Fibroblast of lung (primary cell): ENCODE results near the gene ZNF581. TPM values are rescaled to one million over a fixed set of nuclear protein-coding genes. Genes with fewer than 3 reads are reported as not detected.

Experiments used
- DNase-seq, 2 donors: peaks; one replicate each; pipeline versions ENCODE4 v3.0.0 to v3.0.0-alpha.2; 2010; ENCODE audit warnings: low read depth in 2 of 2
- H2AFZ ChIP-seq: 2 replicates; pipeline ENCODE4 v1.5.1; 2012; ENCODE audit warnings: low read length, control low read depth, inconsistent platforms
- H3K27ac ChIP-seq: 2 replicates; pipeline ENCODE4 v1.5.1; 2011; ENCODE audit warnings: low read length, control low read depth; ENCODE audit not compliant: insufficient read depth
- H3K27me3 ChIP-seq: 2 replicates; pipeline ENCODE4 v1.5.1; 2011; ENCODE audit warnings: mild to moderate bottlenecking, low read length; ENCODE audit not compliant: control insufficient read depth, insufficient read depth
- H3K36me3 ChIP-seq: 2 replicates; pipeline ENCODE4 v1.5.1; 2011; ENCODE audit warnings: low read length; ENCODE audit not compliant: control insufficient read depth, insufficient read depth
- H3K4me1 ChIP-seq: 2 replicates; pipeline ENCODE4 v1.5.1; 2011; ENCODE audit warnings: low read length; ENCODE audit not compliant: control insufficient read depth, insufficient read depth; ENCODE audit errors: extremely low read depth
- H3K4me2 ChIP-seq: 2 replicates; pipeline ENCODE4 v1.5.1; 2011; ENCODE audit warnings: low read length, control low read depth; ENCODE audit not compliant: insufficient read depth; ENCODE audit errors: extremely low read depth
- H3K4me3 ChIP-seq, 4 experiments: fragments of 200-600 bp in 1 of 4; sonication (generic) in 1 of 4; replicated peaks in 1 of 4; 2 replicates each; pipeline ENCODE4 v1.5.1; 2011 to 2016; ENCODE audit warnings: low read length in 4 of 4, low read depth in 3 of 4, mild to moderate bottlenecking in 3 of 4, control low read depth in 2 of 4, inconsistent platforms in 1 of 4, mixed read lengths in 1 of 4; ENCODE audit not compliant: insufficient read depth in 1 of 4; ENCODE audit errors: control extremely low read depth in 1 of 4
- H3K79me2 ChIP-seq: 2 replicates; pipeline ENCODE4 v1.5.1; 2012; ENCODE audit warnings: mild to moderate bottlenecking, low read length, inconsistent platforms; ENCODE audit not compliant: control insufficient read depth, insufficient read depth
- H3K9ac ChIP-seq: 2 replicates; pipeline ENCODE4 v1.5.1; 2011; ENCODE audit warnings: mild to moderate bottlenecking, low read length, control low read depth; ENCODE audit not compliant: insufficient read depth
- H3K9me3 ChIP-seq: 2 replicates; pipeline ENCODE4 v1.5.1; 2012; ENCODE audit warnings: low read depth, low read length; ENCODE audit not compliant: control insufficient read depth, insufficient read depth
- H4K20me1 ChIP-seq: 2 replicates; pipeline ENCODE4 v1.5.1; 2011; ENCODE audit warnings: low read length; ENCODE audit not compliant: control insufficient read depth, insufficient read depth; ENCODE audit errors: extremely low read depth
- EZH2 ChIP-seq: IDR thresholded peaks from 2 replicates; pipeline ENCODE4 v1.5.1; 2012; ENCODE audit warnings: low read length, control low read depth, mild to moderate bottlenecking; ENCODE audit errors: missing control alignments
- polyA plus RNA-seq, 2 donors: library from polyadenylated mRNA; depleted of rRNA in 1 of 2; stranded (reverse) in 1 of 2; unstranded in 1 of 2; fragments of >200 nt; gene quantifications; 2 replicates each; pipeline ENCODE4 v1.2.1, GENCODE V29; 2011 to 2012; ENCODE audit warnings: missing spikeins in 1 of 2
- total RNA-seq: library from RNA; depleted of rRNA; stranded (reverse); fragments of >200 nt; gene quantifications from 2 replicates; pipeline ENCODE4 v1.2.1, GENCODE V29; 2014
- TF ChIP-seq, protein P1 (sequence below), 2 donors: IDR thresholded peaks in 1 of 2; conservative IDR thresholded peaks in 1 of 2; 1 replicate in 1 of 2; 2 replicates in 1 of 2; pipeline ENCODE4 v1.5.1; 2011 to 2012; ENCODE audit warnings: low read length in 2 of 2, control low read depth in 1 of 2, inconsistent platforms in 1 of 2, low read depth in 1 of 2, mild to moderate bottlenecking in 1 of 2

ZNF581 gene
- total and polyA plus RNA-seq, 2 donors (not counting 1 experiment from before 2014, with no cell fraction given): 9.2 to 33.4 TPM

DNA sequence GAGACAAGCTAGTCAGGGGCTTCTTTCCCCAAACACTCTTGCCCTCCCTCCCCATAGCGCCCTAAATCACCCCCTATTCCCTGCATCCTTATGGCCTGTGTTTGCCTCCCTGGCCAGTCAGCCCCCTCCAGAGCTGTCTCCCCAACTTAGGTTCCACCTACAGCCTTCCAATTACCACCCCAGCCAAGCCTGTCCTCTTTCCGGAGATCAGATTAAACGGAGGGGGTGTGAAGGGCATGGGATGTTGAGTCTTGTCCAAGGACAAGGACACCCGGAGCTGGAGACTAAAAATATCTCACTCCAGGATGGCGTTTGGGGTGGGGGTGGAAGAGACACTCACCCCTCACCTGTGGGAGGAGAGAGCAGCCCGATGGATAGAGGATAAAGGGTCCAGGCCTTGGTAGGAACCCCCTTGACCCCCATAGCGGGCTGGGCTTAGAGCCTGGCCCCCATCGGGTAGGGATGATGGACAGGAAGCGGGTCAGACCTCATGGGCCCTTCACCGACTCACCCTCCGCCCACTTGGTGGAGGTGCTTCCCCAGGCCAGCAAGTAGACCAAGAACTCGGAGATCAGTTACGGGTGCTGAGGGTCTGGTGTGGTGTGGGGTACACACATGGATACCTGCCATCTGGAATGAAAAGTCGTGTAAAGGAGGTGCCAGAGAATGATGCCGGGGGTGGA is 32.0 kb upstream of the ZNF581 start:
- H3K4me3 ChIP-seq: no peak overlapping the region
- peaks cover 17% of the 10 kb centered on the region for H3K36me3 ChIP-seq
- no peaks in the 10 kb centered on the region for H3K9me3 ChIP-seq
- H3K4me2 ChIP-seq: no peak overlapping the region
- no peaks in the 10 kb centered on the region for H3K27me3 ChIP-seq
- H4K20me1 ChIP-seq: no peaks in the 10 kb centered on the region
- H3K79me2 ChIP-seq: peaks cover 27% of the 10 kb centered on the region
- no peak overlapping the region for H3K27ac ChIP-seq
- no peak overlapping the region for H3K9ac ChIP-seq
- TF ChIP-seq, protein P1, sequence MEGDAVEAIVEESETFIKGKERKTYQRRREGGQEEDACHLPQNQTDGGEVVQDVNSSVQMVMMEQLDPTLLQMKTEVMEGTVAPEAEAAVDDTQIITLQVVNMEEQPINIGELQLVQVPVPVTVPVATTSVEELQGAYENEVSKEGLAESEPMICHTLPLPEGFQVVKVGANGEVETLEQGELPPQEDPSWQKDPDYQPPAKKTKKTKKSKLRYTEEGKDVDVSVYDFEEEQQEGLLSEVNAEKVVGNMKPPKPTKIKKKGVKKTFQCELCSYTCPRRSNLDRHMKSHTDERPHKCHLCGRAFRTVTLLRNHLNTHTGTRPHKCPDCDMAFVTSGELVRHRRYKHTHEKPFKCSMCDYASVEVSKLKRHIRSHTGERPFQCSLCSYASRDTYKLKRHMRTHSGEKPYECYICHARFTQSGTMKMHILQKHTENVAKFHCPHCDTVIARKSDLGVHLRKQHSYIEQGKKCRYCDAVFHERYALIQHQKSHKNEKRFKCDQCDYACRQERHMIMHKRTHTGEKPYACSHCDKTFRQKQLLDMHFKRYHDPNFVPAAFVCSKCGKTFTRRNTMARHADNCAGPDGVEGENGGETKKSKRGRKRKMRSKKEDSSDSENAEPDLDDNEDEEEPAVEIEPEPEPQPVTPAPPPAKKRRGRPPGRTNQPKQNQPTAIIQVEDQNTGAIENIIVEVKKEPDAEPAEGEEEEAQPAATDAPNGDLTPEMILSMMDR (conservative IDR thresholded peaks at IDR 0.05 in 1 of 2, IDR thresholded peaks at IDR 0.05 in 1 of 2; ENCODE audit: low read depth in 1 of 2, low read length in 2 of 2): no peak
- no peak for TF ChIP-seq EZH2
- no peak for DNase-seq
- H2AFZ ChIP-seq: no peak overlapping the region
- peaks cover 2% of the 10 kb centered on the region for H3K4me1 ChIP-seq

DNA sequence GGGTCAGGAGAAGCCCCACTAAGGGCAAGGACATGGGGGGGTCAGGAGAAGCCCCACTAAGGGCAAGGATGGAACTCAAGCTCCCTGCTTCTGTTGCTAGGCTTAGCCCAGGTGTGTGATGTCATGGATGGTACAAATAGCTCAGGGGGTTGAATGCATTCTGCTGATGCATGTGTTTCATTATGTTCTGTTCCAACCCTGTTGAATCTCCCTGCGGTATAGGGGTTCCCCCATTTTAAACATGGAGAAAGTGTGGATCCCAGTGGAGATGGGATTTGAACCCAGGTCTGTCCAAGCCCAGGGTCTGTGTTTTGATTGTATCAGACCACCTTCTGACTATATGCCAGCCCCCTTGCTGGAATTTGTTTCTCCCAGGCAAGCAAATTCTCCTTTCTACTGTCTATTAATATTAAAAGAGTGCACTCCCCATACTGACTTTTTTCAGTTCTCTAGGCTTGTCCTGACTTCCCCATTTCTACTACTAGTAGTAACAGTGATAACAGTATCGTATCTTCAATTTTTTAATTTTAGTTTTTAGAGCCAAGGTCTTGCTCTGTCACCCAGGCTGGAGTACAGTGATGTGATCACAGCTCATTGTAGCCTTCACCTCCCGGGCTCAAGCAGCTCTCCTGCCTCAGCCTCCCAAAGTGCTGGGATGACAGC is 31.3 kb upstream of the ZNF581 start:
- Histone ChIP-seq H3K27ac (no peak overlapping the region), H3K4me3 (no peak overlapping the region), H3K9ac (no peak overlapping the region), H3K27me3 (no peaks in the 10 kb centered on the region), H2AFZ (no peak overlapping the region), H3K79me2 (peaks cover 20% of the 10 kb centered on the region), H4K20me1 (no peaks in the 10 kb centered on the region), H3K4me1 (no peaks in the 10 kb centered on the region), H3K36me3 (peaks cover 21% of the 10 kb centered on the region), H3K9me3 (no peaks in the 10 kb centered on the region), H3K4me2 (no peak overlapping the region)
- no peak for DNase-seq
- no peak for TF ChIP-seq EZH2
- TF ChIP-seq, protein P1 (conservative IDR thresholded peaks at IDR 0.05 in 1 of 2, IDR thresholded peaks at IDR 0.05 in 1 of 2; ENCODE audit: low read depth in 1 of 2, low read length in 2 of 2): no peak

DNA sequence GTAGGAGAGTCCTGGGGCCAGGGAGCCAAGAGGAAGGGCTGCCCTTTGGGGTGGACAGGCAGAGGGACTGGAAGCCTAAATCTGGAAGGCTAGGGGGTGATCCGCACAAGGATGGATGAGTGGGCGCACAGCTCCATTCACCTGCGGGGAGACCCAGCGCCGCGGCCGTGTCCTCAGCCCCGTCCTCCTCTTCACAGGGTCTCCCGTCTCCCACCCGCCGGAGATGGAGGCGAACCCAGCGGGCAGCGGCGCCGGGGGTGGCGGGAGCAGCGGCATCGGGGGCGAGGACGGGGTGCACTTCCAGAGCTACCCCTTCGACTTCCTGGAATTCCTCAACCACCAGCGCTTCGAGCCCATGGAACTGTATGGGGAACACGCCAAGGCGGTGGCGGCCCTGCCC is 30.1 kb upstream of the ZNF581 start:
- TF ChIP-seq, protein P1 (conservative IDR thresholded peaks at IDR 0.05 in 1 of 2, IDR thresholded peaks at IDR 0.05 in 1 of 2; ENCODE audit: low read depth in 1 of 2, low read length in 2 of 2): no peak
- TF ChIP-seq EZH2: no peak
- H4K20me1 ChIP-seq: no peaks in the 10 kb centered on the region
- no peak overlapping the region for H3K4me3 ChIP-seq

More for the DNA sequence above, 30.1 kb upstream of the ZNF581 start:
- DNase-seq: no peak
- Histone ChIP-seq H3K9ac (no peak overlapping the region), H3K4me1 (no peaks in the 10 kb centered on the region), H2AFZ (no peak overlapping the region), H3K27ac (no peak overlapping the region), H3K36me3 (peaks cover 25% of the 10 kb centered on the region), H3K4me2 (no peak overlapping the region), H3K27me3 (no peaks in the 10 kb centered on the region), H3K9me3 (no peaks in the 10 kb centered on the region), H3K79me2 (peaks cover 12% of the 10 kb centered on the region)
